Fibroblast of peridontal ligament (primary cell): ENCODE results near the gene ABHD1.
"Not testable (repeated sequence)": the region's sequence is repeated elsewhere in the genome, so short reads cannot be mapped to it uniquely, and the experiment has no call there.

Experiments
- DNase-seq: peaks from one replicate; pipeline ENCODE4 v3.0.0-alpha.2; 2010; ENCODE audit errors: extremely low read depth

Gene ABHD1

GRCh38 chr2:27123302-27124150 is at the start of gene ABHD1:
Gene ABHD1, plus strand, starts transcription at chr2:27123815. Its CDS starts 134 bp downstream, at chr2:27123949.
- peak; percentile 7 for DNase-seq

GRCh38 chr2:27074738-27075565 is 48.7 kb upstream of the ABHD1 start:
- no peak for DNase-seq

GRCh38 chr2:27075566-27075871 is 48.1 kb upstream of the ABHD1 start:
- DNase-seq, result not testable (repeated sequence)

GRCh38 chr2:27076323-27076722 is 47.3 kb upstream of the ABHD1 start:
- DNase-seq, result no peak

GRCh38 chr2:27077231-27077630 is 46.4 kb upstream of the ABHD1 start:
- DNase-seq, result no peak

GRCh38 chr2:27078267-27079194 is 45.1 kb upstream of the ABHD1 start, which contains the start of gene EMILIN1:
Gene EMILIN1, plus strand, starts transcription at chr2:27078615. Its CDS starts 451 bp downstream, at chr2:27079066.
- peak; percentile 97 for DNase-seq

- no peak for DNase-seq
Measured at GRCh38 chr2:27079233-27080139, 44.1 kb upstream of the ABHD1 start.

- no peak for DNase-seq
Measured at GRCh38 chr2:27080140-27080469, 43.5 kb upstream of the ABHD1 start.

- no peak for DNase-seq
Measured at GRCh38 chr2:27080603-27080936, 43.0 kb upstream of the ABHD1 start.

- no peak for DNase-seq
Measured at GRCh38 chr2:27081984-27082772, 41.4 kb upstream of the ABHD1 start.

GRCh38 chr2:27082773-27083409 is 40.7 kb upstream of the ABHD1 start:
- DNase-seq, result no peak

- DNase-seq, result no peak
Measured at GRCh38 chr2:27083410-27084296, 40.0 kb upstream of the ABHD1 start.

- no peak for DNase-seq
Measured at GRCh38 chr2:27084297-27085061, 39.1 kb upstream of the ABHD1 start.

GRCh38 chr2:27085062-27085672 is 38.4 kb upstream of the ABHD1 start:
- no peak for DNase-seq

GRCh38 chr2:27085673-27086089 is 37.9 kb upstream of the ABHD1 start:
- DNase-seq, result peak; percentile 54

GRCh38 chr2:27086090-27086723 is 37.4 kb upstream of the ABHD1 start:
- DNase-seq, result peak; percentile 82
